GM06990 (cell line): ENCODE data around the gene GALNT12.

Source experiments
- DNase-seq: peaks from one replicate; pipeline ENCODE4 v3.0.0-alpha.2; 2011; ENCODE audit not compliant: insufficient read length; ENCODE audit errors: extremely low read depth
- H3K27me3 ChIP-seq: replicated peaks from 2 replicates; pipeline ENCODE4 v1.6.0; 2011; ENCODE audit warnings: low read length; ENCODE audit not compliant: control insufficient read depth, insufficient read depth
- H3K36me3 ChIP-seq: 2 replicates; pipeline ENCODE4 v1.5.1; 2011; ENCODE audit warnings: low read length; ENCODE audit not compliant: control insufficient read depth, insufficient read depth
- H3K4me3 ChIP-seq: replicated peaks from 2 replicates; pipeline ENCODE4 v1.5.1; 2011; ENCODE audit warnings: low read depth, mild to moderate bottlenecking, control low read depth, low read length
- TF ChIP-seq, protein P1 (sequence below): IDR thresholded peaks from 2 replicates; pipeline ENCODE4 v1.5.1; 2011; ENCODE audit warnings: low read length, control low read depth, mild to moderate bottlenecking, inconsistent platforms; ENCODE audit not compliant: insufficient read depth, poor library complexity, severe bottlenecking

GALNT12 gene

DNA sequence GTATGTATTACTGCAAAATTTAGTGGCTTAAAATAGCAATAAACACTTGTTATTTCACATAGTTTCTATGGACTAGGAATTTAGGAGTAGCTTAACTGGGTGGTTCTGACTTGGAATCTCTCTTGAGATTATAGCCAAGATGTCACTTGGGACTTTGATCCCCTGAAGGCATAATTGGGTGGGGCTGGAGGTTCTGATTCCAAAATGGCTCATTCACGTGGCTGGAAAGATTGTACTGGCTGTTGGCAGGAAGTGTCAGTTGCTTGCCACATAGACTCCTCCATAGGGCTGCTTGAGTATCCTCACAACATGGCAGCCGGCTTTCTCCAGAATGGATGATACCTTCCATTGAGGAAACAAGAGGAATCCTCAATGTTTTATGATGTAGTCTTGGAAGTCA, 11.3 kb downstream of the GALNT12 start:
- H3K27me3 ChIP-seq, result no peaks in the 10 kb centered on the region
- no peak overlapping the region for H3K4me3 ChIP-seq
- no peaks in the 10 kb centered on the region for H3K36me3 ChIP-seq
- TF ChIP-seq, protein P1, sequence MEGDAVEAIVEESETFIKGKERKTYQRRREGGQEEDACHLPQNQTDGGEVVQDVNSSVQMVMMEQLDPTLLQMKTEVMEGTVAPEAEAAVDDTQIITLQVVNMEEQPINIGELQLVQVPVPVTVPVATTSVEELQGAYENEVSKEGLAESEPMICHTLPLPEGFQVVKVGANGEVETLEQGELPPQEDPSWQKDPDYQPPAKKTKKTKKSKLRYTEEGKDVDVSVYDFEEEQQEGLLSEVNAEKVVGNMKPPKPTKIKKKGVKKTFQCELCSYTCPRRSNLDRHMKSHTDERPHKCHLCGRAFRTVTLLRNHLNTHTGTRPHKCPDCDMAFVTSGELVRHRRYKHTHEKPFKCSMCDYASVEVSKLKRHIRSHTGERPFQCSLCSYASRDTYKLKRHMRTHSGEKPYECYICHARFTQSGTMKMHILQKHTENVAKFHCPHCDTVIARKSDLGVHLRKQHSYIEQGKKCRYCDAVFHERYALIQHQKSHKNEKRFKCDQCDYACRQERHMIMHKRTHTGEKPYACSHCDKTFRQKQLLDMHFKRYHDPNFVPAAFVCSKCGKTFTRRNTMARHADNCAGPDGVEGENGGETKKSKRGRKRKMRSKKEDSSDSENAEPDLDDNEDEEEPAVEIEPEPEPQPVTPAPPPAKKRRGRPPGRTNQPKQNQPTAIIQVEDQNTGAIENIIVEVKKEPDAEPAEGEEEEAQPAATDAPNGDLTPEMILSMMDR, result no peak
- DNase-seq, result no peak

DNA sequence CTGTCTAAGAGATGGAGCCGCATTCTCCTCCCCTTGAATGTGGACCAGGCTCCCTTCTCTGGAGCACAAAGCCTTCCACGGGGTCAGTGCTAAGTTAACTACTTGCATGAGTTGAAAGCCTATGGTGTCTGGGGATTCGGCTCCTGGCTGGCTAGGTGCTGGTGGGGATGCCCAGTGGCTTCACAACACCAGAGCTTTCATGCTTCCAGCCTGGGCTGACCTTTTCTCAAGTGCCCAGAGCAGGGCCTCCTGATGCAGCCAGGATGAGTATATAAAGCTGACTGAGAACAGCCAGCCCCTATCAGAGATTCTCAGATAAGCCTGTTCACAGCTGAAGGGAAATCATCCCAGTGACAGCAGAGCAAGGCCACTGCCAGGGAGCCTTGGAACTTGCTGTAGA, 11.8 kb downstream of the GALNT12 start:
- TF ChIP-seq, protein P1, result no peak
- Histone ChIP-seq H3K27me3 (no peaks in the 10 kb centered on the region), H3K4me3 (no peak overlapping the region), H3K36me3 (no peaks in the 10 kb centered on the region)
- no peak for DNase-seq

DNA sequence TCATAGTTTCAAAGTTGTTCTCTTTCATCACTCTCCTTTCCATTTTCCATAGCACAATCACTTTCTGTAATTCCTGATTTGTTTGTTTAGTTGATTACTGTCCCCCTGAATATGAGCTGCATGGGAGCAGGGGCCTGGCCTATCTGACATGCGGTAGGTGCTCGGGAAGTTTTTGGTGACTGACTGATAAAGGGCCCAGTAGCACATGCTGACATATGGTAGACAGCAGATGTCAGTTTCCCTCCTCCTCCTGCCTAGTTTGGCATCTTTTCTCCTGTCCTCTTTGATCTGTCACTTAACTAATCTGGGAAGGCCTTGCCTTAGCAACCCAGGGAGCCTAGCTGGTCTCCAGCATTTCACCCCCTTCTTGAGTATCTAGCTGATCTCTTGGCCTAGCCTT, 14.4 kb downstream of the GALNT12 start:
- TF ChIP-seq, protein P1, result no peak
- no peak for DNase-seq
- Histone ChIP-seq H3K27me3 (no peaks in the 10 kb centered on the region), H3K36me3 (no peaks in the 10 kb centered on the region), H3K4me3 (no peak overlapping the region)

DNA sequence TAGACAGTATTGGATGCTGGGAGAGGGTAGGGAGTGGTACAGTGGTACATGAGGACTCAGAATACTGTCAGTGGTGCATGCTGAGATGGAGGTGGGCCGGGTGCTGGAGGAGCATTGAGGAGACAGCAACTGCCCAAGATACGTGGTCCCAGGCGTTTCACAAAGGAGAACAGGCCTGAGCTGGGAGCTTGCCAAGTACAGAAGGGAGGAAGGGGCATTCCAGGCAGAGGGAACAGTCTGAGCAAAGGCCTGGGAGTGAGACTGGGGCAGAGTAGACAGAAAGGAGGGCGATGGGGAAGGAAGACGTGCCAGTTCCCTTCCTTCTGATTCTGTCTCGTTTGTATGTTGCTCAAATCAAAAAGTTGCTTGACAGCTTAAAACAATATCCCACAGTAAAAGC, 15.2 kb downstream of the GALNT12 start:
- Histone ChIP-seq H3K27me3 (no peaks in the 10 kb centered on the region), H3K36me3 (no peaks in the 10 kb centered on the region), H3K4me3 (no peak overlapping the region)
- TF ChIP-seq, protein P1, result no peak
- no peak for DNase-seq

DNA sequence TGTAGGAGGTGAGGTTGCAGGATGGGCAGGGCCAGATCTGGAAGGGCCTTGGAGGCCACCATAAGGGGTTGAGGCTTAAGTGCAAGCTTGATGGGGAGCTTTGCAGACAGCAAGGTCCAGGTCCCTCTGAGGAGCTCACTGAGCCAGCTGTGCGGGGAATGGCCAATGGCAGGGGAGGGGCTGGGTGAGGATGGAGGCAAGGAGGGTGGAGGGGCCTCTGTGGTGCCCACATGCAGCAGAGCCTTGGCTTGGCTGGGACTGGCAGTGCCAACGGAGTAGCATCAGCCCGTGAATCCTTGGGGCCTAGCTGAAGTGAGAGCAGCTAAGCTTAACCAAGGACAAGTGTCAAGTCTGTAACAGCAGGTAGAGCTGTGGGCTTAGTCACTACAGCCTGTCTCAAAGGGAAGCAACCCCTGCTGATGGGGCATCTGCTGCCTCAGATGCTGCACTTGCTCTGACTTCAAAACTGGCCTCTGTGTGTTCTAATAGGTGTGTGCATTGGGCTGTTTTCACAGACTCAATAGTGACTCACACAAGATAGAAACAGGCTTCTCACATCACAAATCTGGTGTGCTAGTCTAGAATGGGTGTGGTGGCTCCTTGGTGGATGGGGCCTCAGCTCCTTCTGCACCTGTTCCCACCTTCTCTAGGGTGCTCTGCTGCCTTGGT, 16.3 kb downstream of the GALNT12 start:
- no peak for DNase-seq
- Histone ChIP-seq H3K36me3 (no peaks in the 10 kb centered on the region), H3K4me3 (no peak overlapping the region), H3K27me3 (no peaks in the 10 kb centered on the region)
- TF ChIP-seq, protein P1, result no peak

DNA sequence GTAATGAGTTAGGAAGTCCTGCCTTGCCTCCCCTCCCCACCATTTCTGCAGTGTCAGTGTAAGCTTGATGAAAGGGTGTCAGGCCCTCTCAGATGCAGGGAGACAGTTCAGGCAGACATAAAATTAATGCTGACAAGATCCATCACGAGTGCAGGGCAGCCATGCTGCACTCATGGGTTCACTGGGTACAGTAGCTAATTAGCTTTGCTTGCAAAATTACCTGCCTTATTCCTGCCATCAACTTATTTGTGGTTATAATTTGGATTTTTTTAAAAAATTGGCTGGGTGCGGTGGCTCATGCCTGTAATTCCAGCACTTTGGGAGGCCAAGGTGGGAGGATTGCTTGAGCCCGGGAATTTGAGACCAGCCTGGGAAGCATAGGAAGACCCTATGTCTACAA, 17.9 kb downstream of the GALNT12 start:
- Histone ChIP-seq H3K27me3 (no peaks in the 10 kb centered on the region), H3K4me3 (no peak overlapping the region), H3K36me3 (no peaks in the 10 kb centered on the region)
- no peak for DNase-seq
- TF ChIP-seq, protein P1, result no peak
